ENCODE data around the gene BAX. TPM values are rescaled to one million over a fixed set of nuclear protein-coding genes. Genes with fewer than 3 reads are reported as not detected.

Gene BAX
- total and polyA plus RNA-seq, 9 donors: 27.1 to 52.4 (median 43.1) TPM

GRCh38 chr19:48982280-48982679 lies 27.6 kb downstream of the BAX start:
- no peak overlapping the region for H3K4me3 ChIP-seq (ENCODE audit: low read length)

DNA sequence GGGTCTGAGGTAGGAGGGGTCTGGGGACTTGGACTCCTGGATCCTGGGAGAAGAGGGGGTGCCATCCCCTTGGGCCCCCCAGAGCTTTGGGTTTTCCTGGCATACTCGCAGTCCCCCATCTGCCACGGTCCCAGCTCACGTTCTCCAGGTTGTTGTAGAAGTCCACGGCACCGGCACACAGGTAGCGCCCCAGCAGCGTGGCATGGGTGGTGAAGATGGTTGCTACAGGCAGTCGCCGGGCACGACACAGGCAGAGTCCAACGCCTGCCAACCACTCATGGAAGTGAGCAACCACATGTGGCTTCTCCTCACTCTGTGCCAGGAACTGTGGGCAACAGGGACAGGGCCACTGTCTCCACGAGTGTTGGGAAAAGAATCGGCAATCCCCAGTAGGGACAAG lies 31.0 kb downstream of the BAX start:
- Histone ChIP-seq H3K4me1 (ENCODE audit: control insufficient read depth, insufficient read depth, low read length) (peaks cover 21% of the 10 kb centered on the region), H3K36me3 (ENCODE audit: control insufficient read depth, insufficient read depth, low read length) (peaks cover 81% of the 10 kb centered on the region), H3K27me3 (ENCODE audit: control insufficient read depth, insufficient read depth, low read length) (no peaks in the 10 kb centered on the region), H3K9me3 (replicated peaks; ENCODE audit: control insufficient read depth, low read depth, low read length) (no peaks in the 10 kb centered on the region), H3K27ac (ENCODE audit: low read length) (no peak overlapping the region), H3K4me3 (ENCODE audit: low read length) (no peak overlapping the region)
- DNase-seq: no peak
- WGBS (ENCODE audit: insufficient coverage): 96% methylated on average over 13 of the region's 13 CpGs

More at GRCh38 chr19:48982280-48982679, 27.6 kb downstream of the BAX start:
- Histone ChIP-seq H3K9me3 (replicated peaks; ENCODE audit: control insufficient read depth, low read depth, low read length) (no peaks in the 10 kb centered on the region), H3K27me3 (ENCODE audit: control insufficient read depth, insufficient read depth, low read length) (no peaks in the 10 kb centered on the region), H3K36me3 (ENCODE audit: control insufficient read depth, insufficient read depth, low read length) (peaks cover 72% of the 10 kb centered on the region), H3K4me1 (ENCODE audit: control insufficient read depth, insufficient read depth, low read length) (peaks cover 17% of the 10 kb centered on the region), H3K27ac (ENCODE audit: low read length) (no peak overlapping the region)
- 80% methylated on average over 1 of the region's 9 CpGs for WGBS (ENCODE audit: insufficient coverage)
- no peak for DNase-seq

DNA sequence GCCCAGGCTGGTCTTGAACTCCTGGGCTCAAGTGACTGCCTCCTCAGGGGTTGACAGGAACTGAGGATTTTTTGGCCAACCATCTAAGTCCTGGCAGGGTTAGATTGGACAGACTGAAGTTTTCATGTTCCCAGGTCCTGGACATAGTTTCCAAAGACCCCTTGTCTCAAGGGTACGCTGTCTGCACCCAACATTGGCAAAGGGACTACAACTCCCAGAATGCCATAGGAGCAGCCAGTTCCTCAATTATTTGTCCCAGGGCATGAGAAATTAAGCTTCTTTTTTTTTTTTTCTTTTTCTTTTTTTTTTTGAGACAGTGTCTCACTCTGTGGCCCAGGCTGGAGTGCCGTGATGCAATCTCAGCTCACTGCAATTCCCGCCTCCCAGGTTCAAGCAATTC lies 31.5 kb downstream of the BAX start:
- no peak overlapping the region for H3K4me3 ChIP-seq (ENCODE audit: low read length)
- H3K9me3 ChIP-seq (replicated peaks; ENCODE audit: control insufficient read depth, low read depth, low read length): no peaks in the 10 kb centered on the region
- no peak overlapping the region for H3K27ac ChIP-seq (ENCODE audit: low read length)
- peaks cover 84% of the 10 kb centered on the region for H3K36me3 ChIP-seq (ENCODE audit: control insufficient read depth, insufficient read depth, low read length)
- H3K27me3 ChIP-seq (ENCODE audit: control insufficient read depth, insufficient read depth, low read length): no peaks in the 10 kb centered on the region
- peaks cover 26% of the 10 kb centered on the region for H3K4me1 ChIP-seq (ENCODE audit: control insufficient read depth, insufficient read depth, low read length)
- WGBS (ENCODE audit: insufficient coverage): 92% methylated on average over 1 of the region's 3 CpGs
- no peak for DNase-seq

DNA sequence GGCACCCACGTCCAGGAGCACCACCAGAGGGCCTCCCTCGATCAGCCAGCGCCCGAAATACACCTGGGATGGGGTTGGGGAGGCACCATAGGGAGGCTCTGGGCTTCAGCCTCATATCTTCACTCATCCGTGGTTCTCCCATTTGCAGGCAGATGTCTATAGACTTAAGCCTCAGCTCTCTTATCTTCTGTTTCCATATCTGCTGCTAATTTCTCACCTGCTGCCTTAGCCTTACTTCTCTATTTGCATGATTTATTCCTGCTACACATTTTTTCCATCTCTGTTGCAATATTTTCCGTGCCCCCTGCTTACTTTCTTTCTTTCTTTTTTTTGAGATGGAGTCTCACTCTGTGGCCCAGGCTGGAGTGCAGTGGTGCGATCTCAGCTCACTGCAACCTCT lies 32.6 kb downstream of the BAX start:
- H3K27me3 ChIP-seq (ENCODE audit: control insufficient read depth, insufficient read depth, low read length): no peaks in the 10 kb centered on the region
- H3K4me1 ChIP-seq (ENCODE audit: control insufficient read depth, insufficient read depth, low read length): peaks cover 37% of the 10 kb centered on the region
- no peak for DNase-seq
- H3K36me3 ChIP-seq (ENCODE audit: control insufficient read depth, insufficient read depth, low read length): peaks cover 74% of the 10 kb centered on the region
- H3K4me3 ChIP-seq (ENCODE audit: low read length): no peak overlapping the region
- no peak overlapping the region for H3K27ac ChIP-seq (ENCODE audit: low read length)
- H3K9me3 ChIP-seq (replicated peaks; ENCODE audit: control insufficient read depth, low read depth, low read length): no peaks in the 10 kb centered on the region
- 81% methylated on average over 5 of the region's 7 CpGs for WGBS (ENCODE audit: insufficient coverage)

GRCh38 chr19:48988286-48988685 lies 33.6 kb downstream of the BAX start:
- no peak overlapping the region for H3K4me3 ChIP-seq (ENCODE audit: low read length)
- WGBS (ENCODE audit: insufficient coverage): 96% methylated on average over 4 of the region's 7 CpGs

DNA sequence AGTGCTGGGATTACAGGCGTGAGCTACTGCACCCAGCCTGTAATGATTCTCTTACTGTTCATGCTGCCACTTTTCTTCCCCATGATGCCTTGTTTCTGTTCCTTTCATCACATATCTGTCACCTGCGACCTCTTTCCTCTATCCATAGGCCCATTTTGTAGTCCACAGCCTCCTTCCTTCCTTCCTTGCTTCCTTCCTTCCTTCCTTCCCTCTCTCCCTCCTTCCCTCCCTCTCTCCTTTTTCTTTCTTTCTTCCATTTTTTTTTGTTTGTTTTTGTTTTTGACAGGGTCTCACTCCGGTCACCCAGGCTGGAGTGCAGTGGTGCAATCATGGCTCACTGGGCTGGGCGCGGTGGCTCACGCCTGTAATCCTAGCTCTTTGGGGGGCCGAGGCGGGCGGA lies 34.2 kb downstream of the BAX start:
- Histone ChIP-seq H3K36me3 (ENCODE audit: control insufficient read depth, insufficient read depth, low read length) (peaks cover 59% of the 10 kb centered on the region), H3K4me3 (ENCODE audit: low read length) (no peak overlapping the region), H3K9me3 (replicated peaks; ENCODE audit: control insufficient read depth, low read depth, low read length) (no peaks in the 10 kb centered on the region), H3K27ac (ENCODE audit: low read length) (peak overlapping the region; percentile 98), H3K4me1 (ENCODE audit: control insufficient read depth, insufficient read depth, low read length) (peaks cover 42% of the 10 kb centered on the region), H3K27me3 (ENCODE audit: control insufficient read depth, insufficient read depth, low read length) (no peaks in the 10 kb centered on the region)
- no peak for DNase-seq
- WGBS (ENCODE audit: insufficient coverage): 88% methylated on average over 8 of the region's 9 CpGs

More at GRCh38 chr19:48988286-48988685, 33.6 kb downstream of the BAX start:
- no peak for DNase-seq
- H3K27ac ChIP-seq (ENCODE audit: low read length): no peak overlapping the region
- no peaks in the 10 kb centered on the region for H3K9me3 ChIP-seq (replicated peaks; ENCODE audit: control insufficient read depth, low read depth, low read length)
- H3K27me3 ChIP-seq (ENCODE audit: control insufficient read depth, insufficient read depth, low read length): no peaks in the 10 kb centered on the region
- peaks cover 42% of the 10 kb centered on the region for H3K4me1 ChIP-seq (ENCODE audit: control insufficient read depth, insufficient read depth, low read length)
- peaks cover 65% of the 10 kb centered on the region for H3K36me3 ChIP-seq (ENCODE audit: control insufficient read depth, insufficient read depth, low read length)

DNA sequence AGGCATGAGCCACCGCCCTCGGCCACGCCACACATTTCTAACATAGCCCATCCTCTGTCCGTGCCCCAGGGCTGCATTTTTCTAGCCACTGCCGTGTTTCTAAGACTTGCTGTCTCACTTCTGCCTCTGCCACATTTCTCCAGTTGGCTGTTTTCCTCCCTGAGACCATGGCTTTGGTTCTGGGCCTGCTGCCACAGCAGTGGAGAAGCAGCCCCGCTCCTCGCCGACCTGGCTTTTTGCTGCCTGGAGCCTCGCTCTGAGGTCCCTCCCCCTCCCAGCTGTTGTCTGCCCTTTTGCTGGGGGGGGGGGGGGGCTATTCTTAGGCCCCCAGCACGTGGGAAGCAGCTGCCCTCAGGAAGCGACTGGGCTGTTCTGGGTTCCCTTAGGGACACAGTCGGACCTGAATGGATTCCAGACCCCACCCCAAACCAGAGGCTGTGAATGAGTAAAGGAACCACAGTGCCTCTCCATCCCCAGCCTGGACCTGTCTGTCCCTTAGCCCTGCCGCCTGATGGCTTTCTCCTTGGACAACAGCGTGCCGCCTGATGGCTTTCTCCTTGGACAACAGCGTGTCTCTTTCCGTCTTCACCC lies 35.1 kb downstream of the BAX start:
- H3K27ac ChIP-seq (ENCODE audit: low read length): peak overlapping the region; percentile 98
- peak; percentile 82 for DNase-seq
- H3K9me3 ChIP-seq (replicated peaks; ENCODE audit: control insufficient read depth, low read depth, low read length): no peaks in the 10 kb centered on the region
- peak overlapping the region; percentile 8 for H3K4me3 ChIP-seq (ENCODE audit: low read length)
- H3K27me3 ChIP-seq (ENCODE audit: control insufficient read depth, insufficient read depth, low read length): no peaks in the 10 kb centered on the region
- 77% methylated on average over 11 of the region's 17 CpGs for WGBS (ENCODE audit: insufficient coverage)
- H3K36me3 ChIP-seq (ENCODE audit: control insufficient read depth, insufficient read depth, low read length): peaks cover 56% of the 10 kb centered on the region
- peaks cover 50% of the 10 kb centered on the region for H3K4me1 ChIP-seq (ENCODE audit: control insufficient read depth, insufficient read depth, low read length)

GRCh38 chr19:48990400-48990799 lies 35.7 kb downstream of the BAX start:
- no peaks in the 10 kb centered on the region for H3K9me3 ChIP-seq (replicated peaks; ENCODE audit: control insufficient read depth, low read depth, low read length)

GRCh38 chr19:48991011-48991609 lies 36.4 kb downstream of the BAX start:
- DNase-seq: no peak
- peak overlapping the region; percentile 98 for H3K4me3 ChIP-seq (ENCODE audit: low read length)
- peaks cover 52% of the 10 kb centered on the region for H3K4me1 ChIP-seq (ENCODE audit: control insufficient read depth, insufficient read depth, low read length)
- H3K27ac ChIP-seq (ENCODE audit: low read length): peak overlapping the region; percentile 98
- WGBS (ENCODE audit: insufficient coverage): 88% methylated on average over 15 of the region's 22 CpGs
- H3K9me3 ChIP-seq (replicated peaks; ENCODE audit: control insufficient read depth, low read depth, low read length): no peaks in the 10 kb centered on the region
- peaks cover 43% of the 10 kb centered on the region for H3K36me3 ChIP-seq (ENCODE audit: control insufficient read depth, insufficient read depth, low read length)
- no peaks in the 10 kb centered on the region for H3K27me3 ChIP-seq (ENCODE audit: control insufficient read depth, insufficient read depth, low read length)

More at GRCh38 chr19:48990400-48990799, 35.7 kb downstream of the BAX start:
- no peak for DNase-seq
- Histone ChIP-seq H3K27me3 (ENCODE audit: control insufficient read depth, insufficient read depth, low read length) (no peaks in the 10 kb centered on the region), H3K4me3 (ENCODE audit: low read length) (peak overlapping the region; percentile 8), H3K4me1 (ENCODE audit: control insufficient read depth, insufficient read depth, low read length) (peaks cover 52% of the 10 kb centered on the region), H3K27ac (ENCODE audit: low read length) (peak overlapping the region; percentile 98), H3K36me3 (ENCODE audit: control insufficient read depth, insufficient read depth, low read length) (peaks cover 50% of the 10 kb centered on the region)
- 71% methylated on average over 4 of the region's 4 CpGs for WGBS (ENCODE audit: insufficient coverage)

DNA sequence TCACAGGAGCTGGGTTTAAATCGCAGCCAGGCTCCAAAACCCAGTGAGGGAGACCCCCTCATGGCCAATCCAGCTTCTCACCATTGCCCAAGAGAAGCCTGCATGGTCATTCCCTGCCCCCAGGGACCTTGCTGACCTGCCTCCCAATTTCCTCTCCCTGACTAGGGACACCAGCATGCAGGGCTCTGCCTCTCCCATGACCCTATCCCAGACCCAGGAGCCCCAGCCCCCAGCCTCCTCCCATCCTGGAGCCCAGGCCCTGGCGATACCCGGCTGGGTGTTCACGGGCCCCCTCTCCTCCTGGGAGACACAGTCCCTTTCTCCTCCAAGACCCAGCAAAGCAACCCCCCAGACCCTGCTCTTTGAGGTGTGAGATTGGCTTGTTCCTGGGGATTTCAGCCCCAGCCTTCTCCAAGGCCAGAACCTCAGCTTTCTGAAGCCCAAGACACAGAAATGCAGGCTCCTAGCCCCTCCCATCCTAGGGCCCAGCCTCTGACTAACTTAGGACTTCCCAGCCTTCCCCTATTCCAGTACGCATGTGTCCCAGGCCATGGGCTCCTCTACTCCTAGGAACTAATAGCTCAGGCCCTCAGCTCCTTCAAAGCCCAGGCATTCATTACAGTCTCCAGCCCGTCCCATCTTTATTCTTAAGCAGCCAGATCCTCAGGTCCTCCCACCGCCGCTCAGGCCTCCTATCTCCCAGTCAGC lies 37.4 kb downstream of the BAX start:
- WGBS (ENCODE audit: insufficient coverage): 9% methylated on average over 5 of the region's 8 CpGs
- H3K36me3 ChIP-seq (ENCODE audit: control insufficient read depth, insufficient read depth, low read length): peaks cover 34% of the 10 kb centered on the region
- peak; percentile 92 for DNase-seq

More for the DNA sequence above, 37.4 kb downstream of the BAX start:
- Histone ChIP-seq H3K27me3 (ENCODE audit: control insufficient read depth, insufficient read depth, low read length) (no peaks in the 10 kb centered on the region), H3K9me3 (replicated peaks; ENCODE audit: control insufficient read depth, low read depth, low read length) (no peaks in the 10 kb centered on the region), H3K27ac (ENCODE audit: low read length) (peak overlapping the region; percentile 98), H3K4me1 (ENCODE audit: control insufficient read depth, insufficient read depth, low read length) (peaks cover 52% of the 10 kb centered on the region), H3K4me3 (ENCODE audit: low read length) (peak overlapping the region; percentile 98)

All from muscle of leg (tissue), 11 donors.